D341Med (cell line): ENCODE data around the gene MED12L.
"Not testable (repeated sequence)": the region's sequence is repeated elsewhere in the genome, so short reads cannot be mapped to it uniquely, and the experiment has no call there.

ENCODE experiments used
- DNase-seq: peaks from one replicate; pipeline ENCODE4 v3.0.0; 2012; ENCODE audit warnings: low spot score

The MED12L gene

GRCh38 chr3:151236736-151237135, 151.3 kb downstream of the MED12L start:
- no peak for DNase-seq

DNA sequence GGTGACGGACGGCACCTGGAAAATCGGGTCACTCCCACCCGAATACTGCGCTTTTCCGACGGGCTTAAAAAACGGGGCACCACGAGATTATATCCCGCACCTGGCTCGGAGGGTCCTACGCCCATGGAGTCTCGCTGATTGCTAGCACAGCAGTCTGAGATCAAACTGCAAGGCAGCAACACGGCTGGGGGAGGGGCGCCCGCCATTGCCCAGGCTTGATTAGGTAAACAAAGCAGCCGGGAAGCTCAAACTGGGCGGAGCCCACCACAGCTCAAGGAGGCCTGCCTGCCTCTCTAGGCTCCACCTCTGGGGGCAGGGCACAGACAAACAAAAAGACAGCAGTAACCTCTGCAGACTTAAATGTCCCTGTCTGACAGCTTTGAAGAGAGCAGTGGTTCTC, 156.5 kb downstream of the MED12L start:
- not testable (repeated sequence) for DNase-seq

DNA sequence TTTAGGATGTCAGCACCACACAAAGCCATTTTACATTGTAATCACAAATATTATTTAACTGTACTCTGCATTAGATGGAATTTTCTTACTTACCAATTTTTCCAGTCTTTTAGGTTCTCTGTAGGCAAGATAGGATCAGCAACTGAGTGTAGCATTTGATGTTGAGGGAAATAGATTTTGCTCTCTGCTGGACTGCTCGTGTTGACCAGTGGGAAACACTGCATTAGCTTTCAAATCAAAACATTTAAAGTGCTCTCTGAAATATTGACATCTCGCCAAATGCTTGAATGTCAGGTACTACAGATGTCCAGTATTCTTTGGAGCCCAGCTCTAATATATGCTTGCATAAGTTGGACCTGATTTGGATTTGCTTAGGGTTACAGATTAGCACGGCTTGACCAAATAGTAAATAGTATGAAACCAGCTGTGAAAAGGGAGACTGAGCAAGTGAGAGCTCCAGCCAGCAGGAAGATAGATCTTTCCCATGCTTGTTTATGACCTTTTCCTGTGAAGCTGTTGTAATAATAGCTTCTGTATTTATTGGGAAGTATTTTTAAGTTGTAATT, 163.4 kb downstream of the MED12L start:
- no peak for DNase-seq

- DNase-seq: no peak
These were observed 171.3 kb downstream of the MED12L start for GRCh38 chr3:151256749-151257148.

DNA sequence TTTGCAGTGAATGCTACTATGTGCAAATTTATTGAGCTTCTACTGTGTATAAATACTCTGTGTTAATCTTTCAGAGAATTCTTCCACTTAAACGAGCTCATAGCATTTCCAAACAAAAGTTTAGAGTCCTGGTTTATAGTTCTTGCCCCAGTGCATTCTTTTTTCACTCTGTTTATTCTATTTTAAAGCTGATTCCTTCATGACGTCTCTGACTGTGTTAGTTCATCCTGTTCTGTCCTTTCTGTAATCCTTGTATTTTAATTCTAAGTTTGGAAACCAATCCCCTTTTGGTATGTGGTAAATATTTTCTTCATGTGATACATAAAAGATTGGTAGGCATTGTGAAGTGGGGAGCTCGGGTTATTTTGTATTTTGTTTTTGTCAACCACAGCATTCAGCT, 174.2 kb downstream of the MED12L start:
- DNase-seq: no peak

- no peak for DNase-seq
These were observed 177.5 kb downstream of the MED12L start for GRCh38 chr3:151262871-151263525.

DNA sequence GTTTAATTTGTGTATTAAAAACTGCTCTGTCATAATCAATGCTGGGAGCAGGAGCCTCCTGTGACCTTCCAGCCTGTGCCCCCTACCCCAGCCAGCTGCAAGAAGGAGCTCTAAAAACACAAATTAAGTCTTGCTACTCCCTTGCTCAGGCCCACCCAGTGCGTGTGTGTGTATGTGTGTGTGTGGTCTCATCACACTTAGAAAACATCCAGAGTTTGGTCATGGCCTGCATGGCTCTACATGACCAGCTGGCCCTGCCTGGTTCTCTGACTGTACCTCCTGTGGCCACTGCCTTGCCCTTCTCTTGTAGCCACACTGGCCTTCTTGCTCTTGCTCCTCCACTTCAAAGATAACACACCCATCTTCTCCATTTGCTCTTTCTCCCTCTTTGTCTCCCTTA, 179.1 kb downstream of the MED12L start:
- no peak for DNase-seq

- DNase-seq: no peak
These were observed 179.7 kb downstream of the MED12L start for GRCh38 chr3:151265166-151265565.

DNA sequence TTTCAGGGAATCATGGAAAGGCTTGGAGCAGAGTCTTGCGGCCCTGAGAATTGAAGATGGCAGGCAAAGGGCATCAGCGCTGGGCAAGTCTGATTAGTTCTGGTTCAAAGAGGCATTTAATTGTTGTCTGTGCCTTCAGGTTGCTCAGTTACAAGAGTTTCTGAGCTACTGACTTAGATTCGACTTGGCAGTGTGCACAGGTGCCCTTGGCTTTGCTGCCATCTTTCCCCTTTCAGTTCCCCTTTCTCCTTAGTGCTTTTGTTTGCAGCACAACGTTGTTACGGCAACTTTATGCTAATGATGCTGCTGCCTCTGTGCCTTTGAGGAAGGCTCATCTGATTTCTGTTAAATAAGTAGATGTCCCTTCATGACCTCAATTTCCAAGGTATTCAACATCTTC, 180.4 kb downstream of the MED12L start:
- no peak for DNase-seq

DNA sequence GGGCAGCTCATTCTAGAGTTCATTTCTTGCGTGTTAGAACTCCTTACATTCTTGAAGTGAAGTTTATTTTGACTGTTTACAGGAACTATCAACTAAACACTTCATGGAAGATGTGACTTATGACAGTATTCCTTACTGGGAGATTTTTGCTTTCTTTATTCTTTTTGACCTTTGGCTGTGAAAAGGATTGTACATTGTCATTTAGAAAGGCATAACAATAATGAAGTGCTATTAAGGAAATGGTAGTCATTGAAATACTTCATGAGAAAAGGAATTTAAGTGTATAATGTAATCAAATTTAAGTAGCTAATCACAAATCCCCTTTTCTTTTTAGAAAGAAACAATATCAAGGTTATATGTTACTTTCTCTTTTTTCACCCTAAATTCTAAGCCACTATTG, 181.6 kb downstream of the MED12L start:
- DNase-seq: no peak

DNA sequence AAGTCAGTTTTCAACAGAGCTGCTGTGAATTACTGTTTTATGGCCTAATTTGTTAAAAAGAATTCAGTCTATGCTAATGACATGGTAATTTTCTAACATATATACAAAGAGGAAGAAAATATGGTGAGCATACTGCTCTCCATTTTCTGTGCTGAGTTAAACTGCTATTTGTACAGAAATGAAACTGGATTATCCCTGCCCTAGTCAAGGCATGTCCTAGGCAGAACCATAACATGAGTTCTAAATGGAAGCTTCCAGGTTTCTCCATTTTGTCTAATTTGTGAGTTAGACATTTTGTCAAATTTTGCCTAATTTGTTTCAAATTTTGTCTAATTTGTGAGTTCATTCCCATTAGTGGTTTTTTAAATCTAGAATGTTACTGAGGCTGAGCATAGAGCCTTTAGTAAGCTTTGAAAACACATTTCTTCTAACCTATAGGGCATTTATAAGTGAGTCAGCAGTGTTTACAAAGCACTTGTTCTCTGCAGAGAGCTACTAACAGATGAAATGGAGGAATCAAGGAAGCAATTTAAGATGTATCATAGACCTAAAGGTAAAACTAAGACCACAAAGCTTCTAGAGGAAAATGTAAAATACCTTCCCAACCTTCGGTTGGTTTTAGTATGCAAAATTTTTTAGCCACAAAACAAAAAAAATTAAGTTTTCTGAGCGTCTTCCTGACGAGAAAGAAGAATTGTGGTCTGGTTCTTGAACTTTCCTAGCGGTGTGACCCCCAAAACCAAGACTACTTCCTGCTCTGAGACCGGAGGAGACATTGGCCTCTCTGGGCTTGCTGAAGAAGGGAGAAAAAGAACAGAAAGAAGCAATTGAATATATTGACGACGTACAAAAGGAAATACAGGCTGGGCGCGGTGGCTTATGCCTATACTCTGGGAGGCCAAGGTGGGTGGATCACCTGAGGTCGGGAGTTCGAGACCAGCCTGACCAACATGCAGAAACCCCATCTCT, 183.1 kb downstream of the MED12L start:
- DNase-seq: no peak

GRCh38 chr3:151269631-151270030, 184.2 kb downstream of the MED12L start:
- DNase-seq: no peak

- DNase-seq: no peak
These were observed 189.6 kb downstream of the MED12L start for GRCh38 chr3:151275091-151275490.

- no peak for DNase-seq
These were observed 190.7 kb downstream of the MED12L start for GRCh38 chr3:151276038-151276686.

DNA sequence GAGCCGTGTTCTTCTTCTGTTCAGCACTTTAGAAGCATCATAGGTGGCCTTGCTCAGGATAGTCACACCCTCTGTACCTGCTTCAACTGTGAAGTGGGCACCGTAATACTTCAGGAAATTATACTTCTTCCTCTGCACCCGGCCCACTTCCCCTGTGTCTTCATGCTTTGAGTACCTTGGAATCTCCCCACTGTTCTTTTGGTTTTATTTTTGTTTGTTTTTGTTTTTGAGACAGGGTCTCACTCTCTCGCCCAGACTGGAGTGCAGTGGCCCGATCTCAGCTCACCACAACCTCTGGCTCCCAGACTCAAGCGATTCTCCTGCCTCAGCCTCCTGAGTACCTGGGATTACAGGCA, 191.2 kb downstream of the MED12L start:
- no peak for DNase-seq

DNA sequence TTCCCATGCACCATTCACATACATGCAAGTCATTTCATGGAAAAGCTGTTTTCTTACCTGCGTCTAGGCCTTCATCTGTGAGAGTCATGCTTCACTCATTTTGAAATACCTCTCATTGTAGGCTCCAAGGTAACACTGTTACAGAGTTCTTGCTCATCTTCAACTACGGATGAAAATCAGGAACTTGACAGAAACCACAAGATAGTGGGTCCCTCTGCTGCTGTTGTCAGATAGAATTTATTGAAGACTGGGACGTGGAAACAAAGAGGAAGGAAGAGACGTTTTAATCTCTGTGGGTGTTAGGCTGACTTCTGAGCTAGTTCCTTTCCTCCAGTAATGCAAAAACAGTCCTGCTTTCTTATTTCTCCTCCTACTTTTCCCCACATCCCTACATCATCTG, 192.8 kb downstream of the MED12L start, which contains the start of gene P2RY14:
Gene P2RY14 (minus strand): TSS at position 313 of the 400 bp plus-strand sequence. CDS start 64,226 bp downstream, outside the sequence.
- DNase-seq: no peak

- DNase-seq: no peak
These were observed 196.3 kb downstream of the MED12L start for GRCh38 chr3:151281671-151282324.

DNA sequence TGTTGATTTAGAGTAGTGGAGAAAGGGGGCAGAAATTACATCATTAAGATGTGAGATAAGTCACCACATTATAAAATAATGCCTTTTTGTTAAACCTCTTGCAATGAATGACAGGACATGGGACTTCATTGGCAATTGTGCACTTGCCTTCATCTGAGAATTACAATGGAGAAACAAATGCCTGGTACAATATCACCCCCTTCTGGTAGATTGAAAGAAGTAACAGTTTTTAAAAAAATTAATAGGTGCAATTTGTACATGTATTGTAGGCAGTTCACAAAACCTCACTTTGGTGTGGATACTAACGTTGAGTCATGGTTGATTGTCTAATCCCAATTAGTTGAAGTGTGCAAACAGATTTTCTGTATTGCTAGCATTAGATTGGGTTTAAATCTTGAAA, 197.5 kb downstream of the MED12L start:
- peak; percentile 48 for DNase-seq

DNA sequence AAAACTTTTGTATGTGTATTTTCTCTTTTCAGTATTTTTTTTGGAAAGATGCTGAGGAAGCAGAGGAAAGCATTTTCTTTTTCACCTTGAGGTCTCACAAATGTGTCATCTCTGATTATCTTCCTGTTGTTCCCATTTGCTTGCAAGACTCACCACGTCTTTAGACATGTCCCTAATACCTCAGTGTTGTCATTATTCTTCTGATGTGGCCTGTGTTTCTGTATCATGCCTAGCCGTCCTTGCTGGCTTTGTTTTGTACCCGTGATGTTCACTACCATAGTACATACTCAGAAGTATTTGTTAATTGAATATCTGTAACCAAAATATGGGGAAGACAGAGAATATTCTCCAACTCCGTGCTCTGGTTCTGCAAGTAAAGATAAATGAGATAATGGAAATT, 197.9 kb downstream of the MED12L start:
- no peak for DNase-seq

GRCh38 chr3:151283907-151284461, 198.5 kb downstream of the MED12L start:
- DNase-seq: no peak

GRCh38 chr3:151285940-151286339, 200.5 kb downstream of the MED12L start:
- no peak for DNase-seq

DNA sequence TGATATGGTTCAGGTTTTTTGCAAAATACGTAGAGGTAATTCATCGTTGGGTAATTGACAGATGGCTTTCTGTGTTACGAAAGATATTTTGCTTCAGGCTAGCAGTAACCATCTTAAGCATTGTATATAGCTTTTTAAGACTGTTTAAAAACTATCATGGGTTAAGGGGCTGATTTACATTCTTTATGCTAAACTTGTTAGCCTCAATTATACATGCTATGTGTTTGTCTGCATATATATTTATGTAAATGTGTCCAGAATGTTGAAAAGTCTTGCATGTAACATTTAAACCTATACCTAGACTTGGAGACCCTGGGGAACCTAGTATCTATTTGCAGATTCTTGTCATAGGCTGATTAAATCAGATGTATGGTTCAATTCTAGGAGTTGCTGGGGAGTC, 204.0 kb downstream of the MED12L start:
- DNase-seq: no peak
